HepG2 (cell line): Measurements from ENCODE around the gene HLCS.

ENCODE experiments used
- MED13 ChIP-seq: sonication (generic); formaldehyde crosslinking; IDR thresholded peaks from 2 replicates; pipeline ENCODE4 v1.5.0; 2020; ENCODE audit warnings: missing genetic modification reagents
- STAT5B ChIP-seq: sonication (generic); formaldehyde crosslinking; IDR thresholded peaks from 2 replicates; pipeline ENCODE4 v1.4.0; 2020; ENCODE audit warnings: missing genetic modification reagents
- ZNF24 ChIP-seq: fragments of 450-650 bp; IDR thresholded peaks from 2 replicates; pipeline ENCODE4 v1.6.1; 2017; ENCODE audit warnings: antibody characterized with exemption, mild to moderate bottlenecking
- ZNF530 ChIP-seq: sonication (generic); formaldehyde crosslinking; IDR thresholded peaks from 2 replicates; pipeline ENCODE4 v1.5.0; 2020; ENCODE audit warnings: low read depth, mild to moderate bottlenecking, missing genetic modification reagents
- TF ChIP-seq, protein P1 (sequence below): sonication (generic); formaldehyde crosslinking; IDR thresholded peaks from 2 replicates; pipeline ENCODE4 v1.5.0; 2020; ENCODE audit warnings: mild to moderate bottlenecking, missing genetic modification reagents, moderate library complexity

DNA sequence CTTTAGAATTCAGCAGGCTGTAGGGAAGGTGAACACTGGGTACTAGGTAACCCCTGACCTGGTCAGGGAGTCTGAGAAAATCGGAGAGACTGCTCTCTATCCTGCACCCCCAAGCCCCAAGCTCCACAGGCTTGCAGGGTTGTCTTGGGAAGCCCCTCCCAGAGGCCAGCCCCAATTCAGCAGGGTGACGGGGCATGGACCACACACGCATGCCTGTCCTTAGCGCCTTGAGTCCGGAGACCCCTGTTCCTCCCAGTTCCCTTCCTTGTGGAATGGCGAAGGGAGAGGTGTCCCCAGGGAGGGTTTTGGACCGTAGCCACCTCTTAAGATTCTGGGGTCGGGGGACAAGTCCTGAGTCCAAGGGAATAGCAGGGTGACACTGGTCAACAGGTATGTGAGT, 116.1 kb downstream of the HLCS start:
- TF ChIP-seq ZNF24 (no peak), MED13 (CRISPR knock-in tag) (no peak), STAT5B (no peak), ZNF530 (no peak)
- TF ChIP-seq, protein P1, sequence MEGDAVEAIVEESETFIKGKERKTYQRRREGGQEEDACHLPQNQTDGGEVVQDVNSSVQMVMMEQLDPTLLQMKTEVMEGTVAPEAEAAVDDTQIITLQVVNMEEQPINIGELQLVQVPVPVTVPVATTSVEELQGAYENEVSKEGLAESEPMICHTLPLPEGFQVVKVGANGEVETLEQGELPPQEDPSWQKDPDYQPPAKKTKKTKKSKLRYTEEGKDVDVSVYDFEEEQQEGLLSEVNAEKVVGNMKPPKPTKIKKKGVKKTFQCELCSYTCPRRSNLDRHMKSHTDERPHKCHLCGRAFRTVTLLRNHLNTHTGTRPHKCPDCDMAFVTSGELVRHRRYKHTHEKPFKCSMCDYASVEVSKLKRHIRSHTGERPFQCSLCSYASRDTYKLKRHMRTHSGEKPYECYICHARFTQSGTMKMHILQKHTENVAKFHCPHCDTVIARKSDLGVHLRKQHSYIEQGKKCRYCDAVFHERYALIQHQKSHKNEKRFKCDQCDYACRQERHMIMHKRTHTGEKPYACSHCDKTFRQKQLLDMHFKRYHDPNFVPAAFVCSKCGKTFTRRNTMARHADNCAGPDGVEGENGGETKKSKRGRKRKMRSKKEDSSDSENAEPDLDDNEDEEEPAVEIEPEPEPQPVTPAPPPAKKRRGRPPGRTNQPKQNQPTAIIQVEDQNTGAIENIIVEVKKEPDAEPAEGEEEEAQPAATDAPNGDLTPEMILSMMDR (CRISPR knock-in tag), result no peak
